ENCODE measurements around the gene SF3B1. TPM values are rescaled to one million over a fixed set of nuclear protein-coding genes. Genes with fewer than 3 reads are reported as not detected.

The SF3B1 gene
- total and polyA plus RNA-seq, 2 of the 13 experiments (the other 11 are each of a cell fraction or from before 2014, with no cell fraction given) = 387 to 750 TPM

- H3K36me3 ChIP-seq (replicated peaks in 1 of 2; ENCODE audit: control insufficient read depth in 1 of 2, insufficient read depth in 2 of 2, low read length in 2 of 2) = peaks cover 24 to 62% of the 10 kb centered on the region in 2 experiments
Observed at GRCh38 chr2:197423307-197423706, 11.5 kb downstream of the SF3B1 start.

DNA sequence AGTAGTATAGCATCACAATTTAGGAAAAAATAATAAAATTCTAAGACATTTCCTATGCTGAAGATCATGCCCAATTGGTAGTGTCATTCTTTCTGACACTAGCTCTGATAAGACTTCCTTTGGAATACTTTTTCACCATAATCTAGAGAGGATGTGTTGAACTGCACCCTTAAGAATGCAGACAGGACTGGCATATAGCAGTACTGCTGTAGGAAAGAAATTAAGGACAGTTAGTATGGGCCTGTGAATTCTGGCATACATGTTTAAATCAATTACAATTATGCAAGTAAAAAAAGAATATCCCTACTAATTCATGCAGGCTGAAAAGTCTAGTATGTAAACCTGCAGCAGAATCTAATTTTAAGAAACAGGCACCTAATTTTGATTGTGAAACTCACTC is 15.4 kb downstream of the SF3B1 start:
- ChIA-PET POLR2A (no interaction called here), CTCF (ENCODE audit: low intra/inter-chr PET ratio, low total read pairs) (no interaction called here)
- TF ChIP-seq POLR2AphosphoS5 (IDR thresholded peaks at IDR 0.05; ENCODE audit: low read depth, low read length) = 0 out of 2 replicates have a peak, but pooled peaks have one; percentile 7
- no peak for TF ChIP-seq ZFP36L1 (CRISPR knock-in tag; IDR thresholded peaks at IDR 0.05)
- no peak for TF ChIP-seq ZNF614 (CRISPR knock-in tag; IDR thresholded peaks at IDR 0.05; ENCODE audit: borderline replicate concordance)
- no peak for TF ChIP-seq CC2D1A (CRISPR knock-in tag; IDR thresholded peaks at IDR 0.05)
- Histone ChIP-seq H3K27me3 (ENCODE audit: control insufficient read depth in 1 of 2, insufficient read depth in 2 of 2, low read length in 2 of 2) (no peaks in the 10 kb centered on the region), H3K9ac (ENCODE audit: insufficient read depth, low read depth, low read length) (no peak overlapping the region), H3K4me2 (ENCODE audit: low read depth, low read length) (no peak overlapping the region), H3K9me3 (ENCODE audit: low read length) (no peaks in the 10 kb centered on the region), H3K79me2 (ENCODE audit: insufficient read depth, low read length) (peaks cover 69% of the 10 kb centered on the region), H3K4me1 (ENCODE audit: insufficient read depth, low read length) (no peaks in the 10 kb centered on the region), H3K27ac (ENCODE audit: extremely low read length, insufficient read depth, low read length) (no peak overlapping the region), H4K20me1 (ENCODE audit: insufficient read depth, low read length) (peaks cover 53% of the 10 kb centered on the region), H3K36me3 (replicated peaks in 1 of 2; ENCODE audit: control insufficient read depth in 1 of 2, insufficient read depth in 2 of 2, low read length in 2 of 2) (peaks cover 34 to 81% of the 10 kb centered on the region in 2 experiments), H3K4me3 (replicated peaks in 1 of 3; ENCODE audit: insufficient read depth in 1 of 3, low read depth in 2 of 3, low read length in 3 of 3) (no peak overlapping the region), H2AFZ (ENCODE audit: low read length) (no peak overlapping the region)
- ATAC-seq (no peak), FAIRE-seq (no peak), DNase-seq (ENCODE audit: low spot score) (no peak)
- intact Hi-C loops (cut with micrococcal nuclease; ENCODE audit: unreplicated experiment) = no loop called here
- BruUV-seq (replicated peaks) = no TSS peak
- in situ Hi-C loops (cut with HindIII; ENCODE audit: extremely low pct_ligation_motif_present, low pct_unique_long_range_greater_than_20kb) = no loop called here

More at GRCh38 chr2:197423307-197423706, 11.5 kb downstream of the SF3B1 start:
- Histone ChIP-seq H3K9me3 (ENCODE audit: low read length) (no peaks in the 10 kb centered on the region), H3K27ac (ENCODE audit: extremely low read length, insufficient read depth, low read length) (no peak overlapping the region), H3K79me2 (ENCODE audit: insufficient read depth, low read length) (peaks cover 85% of the 10 kb centered on the region), H3K9ac (ENCODE audit: insufficient read depth, low read depth, low read length) (no peak overlapping the region), H3K4me1 (ENCODE audit: insufficient read depth, low read length) (peaks cover 29% of the 10 kb centered on the region), H3K27me3 (ENCODE audit: control insufficient read depth in 1 of 2, insufficient read depth in 2 of 2, low read length in 2 of 2) (no peaks in the 10 kb centered on the region), H4K20me1 (ENCODE audit: insufficient read depth, low read length) (peaks cover 83% of the 10 kb centered on the region), H3K4me2 (ENCODE audit: low read depth, low read length) (no peak overlapping the region), H2AFZ (ENCODE audit: low read length) (no peak overlapping the region), H3K4me3 (replicated peaks in 1 of 3; ENCODE audit: insufficient read depth in 1 of 3, low read depth in 2 of 3, low read length in 3 of 3) (no peak overlapping the region)
- DNase-seq (ENCODE audit: low spot score) (no peak), FAIRE-seq (no peak), ATAC-seq (no peak)
- BruUV-seq (replicated peaks) = no TSS peak
- in situ Hi-C loops (cut with HindIII; ENCODE audit: extremely low pct_ligation_motif_present, low pct_unique_long_range_greater_than_20kb) = no loop called here
- ChIA-PET POLR2A (interaction anchor here (1.0 to 1.7 kb wide), 3 partner anchors 12 to 77 kb away, joined by 3 to 5 read pairs (median 4); partner anchors contain the start of genes HSPD1, HSPE1 and SF3B1), CTCF (ENCODE audit: low intra/inter-chr PET ratio, low total read pairs) (no interaction called here)
- intact Hi-C loops (cut with micrococcal nuclease; ENCODE audit: unreplicated experiment) = no loop called here
- TF ChIP-seq RBFOX2 (IDR thresholded peaks at IDR 0.05; ENCODE audit: low read depth, low read length) (0 out of 2 replicates have a peak, but pooled peaks have one; percentile 24), KDM2A (CRISPR knock-in tag; IDR thresholded peaks at IDR 0.05; ENCODE audit: borderline replicate concordance, low read depth) (no peak)
- 95% methylated on average over 2 of the region's 2 CpGs for WGBS (ENCODE audit: low lambda C conversion rate)
